GM23338 (cell line): Measurements from ENCODE around the gene FZD4. TPM values are rescaled to one million over a fixed set of nuclear protein-coding genes. Genes with fewer than 3 reads are reported as not detected.

Experiments
- ATAC-seq: fragments of 200-7000 bp; cut with Tn5 transposase; 3 replicates; pipeline ENCODE4 v1.9.1; 2020
- DNase-seq: peaks from one replicate; pipeline ENCODE4 v3.0.0-alpha.2; 2015; ENCODE audit warnings: low spot score
- H2AFZ ChIP-seq: fragments of 200-600 bp; sonication (generic); 2 replicates; pipeline ENCODE4 v1.8.0; 2016; ENCODE audit warnings: antibody characterized with exemption, mild to moderate bottlenecking, moderate library complexity
- H3F3A ChIP-seq: fragments of 200-600 bp; sonication (generic); replicated peaks from 2 replicates; pipeline ENCODE4 v1.8.0; 2017; ENCODE audit warnings: antibody characterized with exemption, mixed run types, low read depth
- H3K27ac ChIP-seq: fragments of 200-600 bp; sonication (generic); 2 replicates; pipeline ENCODE4 v1.6.1; 2016; ENCODE audit warnings: low read depth
- H3K27me3 ChIP-seq: fragments of 200-600 bp; sonication (generic); 2 replicates; pipeline ENCODE4 v1.8.0; 2016; ENCODE audit warnings: mild to moderate bottlenecking, mixed run types, moderate library complexity; ENCODE audit not compliant: insufficient read depth
- H3K36me3 ChIP-seq: fragments of 200-600 bp; sonication (generic); 2 replicates; pipeline ENCODE4 v1.8.0; 2016; ENCODE audit warnings: mild to moderate bottlenecking; ENCODE audit not compliant: insufficient read depth
- H3K4me1 ChIP-seq: fragments of 200-600 bp; sonication (generic); 2 replicates; pipeline ENCODE4 v1.8.0; 2016; ENCODE audit warnings: mild to moderate bottlenecking, moderate library complexity; ENCODE audit not compliant: insufficient read depth
- H3K4me2 ChIP-seq: fragments of 200-600 bp; sonication (generic); 2 replicates; pipeline ENCODE4 v1.7.1; 2017; ENCODE audit warnings: mixed run types
- H3K4me3 ChIP-seq: fragments of 200-600 bp; sonication (generic); 2 replicates; pipeline ENCODE4 v1.6.1; 2016; ENCODE audit warnings: mixed run types
- H3K79me2 ChIP-seq: fragments of 200-600 bp; sonication (generic); replicated peaks from 2 replicates; pipeline ENCODE4 v1.8.0; 2017; ENCODE audit warnings: mild to moderate bottlenecking; ENCODE audit not compliant: insufficient read depth
- H3K9me2 ChIP-seq: fragments of 200-600 bp; sonication (generic); 2 replicates; pipeline ENCODE4 v1.8.0; 2017; ENCODE audit not compliant: insufficient read depth
- H4K20me1 ChIP-seq: fragments of 200-600 bp; sonication (generic); replicated peaks from 2 replicates; pipeline ENCODE4 v1.8.0; 2017; ENCODE audit warnings: mild to moderate bottlenecking; ENCODE audit not compliant: insufficient read depth
- H3K27ac Mint-ChIP-seq: 2 replicates; pipeline ENCODE4 v1.8.0; 2020; ENCODE audit warnings: inconsistent platforms, mild to moderate bottlenecking, moderate library complexity, mixed read lengths
- H3K27me3 Mint-ChIP-seq: 3 replicates; pipeline ENCODE4 v1.8.0; 2022; ENCODE audit warnings: low read depth, mild to moderate bottlenecking, moderate library complexity, mixed read lengths, inconsistent platforms; ENCODE audit not compliant: insufficient read depth, poor library complexity
- H3K36me3 Mint-ChIP-seq: 3 replicates; pipeline ENCODE4 v1.8.0; 2021; ENCODE audit warnings: low read depth, mild to moderate bottlenecking, inconsistent platforms, moderate library complexity, mixed read lengths
- H3K4me1 Mint-ChIP-seq: 3 replicates; pipeline ENCODE4 v1.8.0; 2020; ENCODE audit warnings: mild to moderate bottlenecking, inconsistent platforms, mixed read lengths
- H3K4me3 Mint-ChIP-seq: 3 replicates; pipeline ENCODE4 v1.8.0; 2021; ENCODE audit warnings: moderate library complexity, mild to moderate bottlenecking, inconsistent platforms, mixed read lengths
- H3K9me3 Mint-ChIP-seq: 3 replicates; pipeline ENCODE4 v1.8.0; 2020; ENCODE audit warnings: moderate library complexity, mild to moderate bottlenecking, inconsistent platforms, mixed read lengths
- CREB1 ChIP-seq: fragments of 250-450 bp; sonication (Bioruptor Pico); IDR thresholded peaks from 2 replicates; pipeline ENCODE4 v1.5.0; 2020; ENCODE audit warnings: low read depth, mild to moderate bottlenecking, moderate library complexity
- EZH2 ChIP-seq: fragments of 200-600 bp; sonication (generic); IDR thresholded peaks from one replicate; pipeline ENCODE4 v1.8.0; 2017; ENCODE audit warnings: antibody characterized with exemption, mild to moderate bottlenecking, low read depth; ENCODE audit not compliant: unreplicated experiment
- EZH2phosphoT487 ChIP-seq: fragments of 200-600 bp; sonication (generic); IDR thresholded peaks from one replicate; pipeline ENCODE4 v1.8.1; 2018; ENCODE audit warnings: antibody characterized with exemption; ENCODE audit not compliant: unreplicated experiment
- JUNB ChIP-seq: IDR thresholded peaks from one replicate; pipeline ENCODE4 v1.6.1; 2016; ENCODE audit warnings: antibody characterized with exemption; ENCODE audit not compliant: unreplicated experiment
- NANOG ChIP-seq: IDR thresholded peaks from 2 replicates; pipeline ENCODE4 v1.6.1; 2016; ENCODE audit warnings: antibody characterized with exemption, borderline replicate concordance
- POLR2AphosphoS5 ChIP-seq: IDR thresholded peaks from 2 replicates; pipeline ENCODE4 v1.6.1; 2016; ENCODE audit warnings: antibody characterized with exemption, low read depth
- STAT1 ChIP-seq: IDR thresholded peaks from one replicate; pipeline ENCODE4 v1.6.1; 2016; ENCODE audit warnings: antibody characterized with exemption; ENCODE audit not compliant: unreplicated experiment
- ZNF114 ChIP-seq: fragments of 250-450 bp; sonication (Bioruptor Pico); IDR thresholded peaks from 2 replicates; pipeline ENCODE4 v1.5.0; 2020; ENCODE audit warnings: mild to moderate bottlenecking, moderate library complexity
- ZNF331 ChIP-seq: fragments of 250-450 bp; sonication (Bioruptor Pico); IDR thresholded peaks from 2 replicates; pipeline ENCODE4 v1.5.0; 2020; ENCODE audit warnings: low read depth, mild to moderate bottlenecking, moderate library complexity
- polyA plus RNA-seq: library from polyadenylated mRNA; unstranded; fragments of >200 nt; fragmentation: Nextera tagmentation; extraction: Ambion mirVana; gene quantifications from 2 replicates; pipeline ENCODE4 v1.2.1, GENCODE V29; 2016
- total RNA-seq: library from RNA; depleted of rRNA; stranded (reverse); fragments of >200 nt; shearing (Covaris generic); gene quantifications from 2 replicates; pipeline ENCODE4 v1.2.3, GENCODE V29; 2014
- TF ChIP-seq, protein P1 (sequence below): fragments of 250-450 bp; sonication (Bioruptor Pico); IDR thresholded peaks from 2 replicates; pipeline ENCODE4 v1.5.0; 2020; ENCODE audit warnings: mild to moderate bottlenecking, moderate library complexity
- TF ChIP-seq, protein P2 (sequence below): IDR thresholded peaks from 2 replicates; pipeline ENCODE4 v1.6.1; 2016; ENCODE audit warnings: antibody characterized with exemption
- TF ChIP-seq, protein P3 (sequence below), 2 experiments: fragments of 200-600 bp in 1 of 2; sonication (generic) in 1 of 2; conservative IDR thresholded peaks; 2 replicates each; pipeline versions ENCODE4 v1.5.1 to v1.6.1; 2016 to 2017; ENCODE audit warnings: antibody characterized with exemption in 2 of 2, low read depth in 2 of 2, mild to moderate bottlenecking in 2 of 2, moderate library complexity in 1 of 2
- TF ChIP-seq, protein P4 (sequence below): IDR thresholded peaks from one replicate; pipeline ENCODE4 v1.6.1; 2018; ENCODE audit warnings: antibody characterized with exemption; ENCODE audit not compliant: unreplicated experiment

Gene FZD4
- total and polyA plus RNA-seq, 2 experiments from 2014 or later: 1.4 to 8.9 TPM

DNA sequence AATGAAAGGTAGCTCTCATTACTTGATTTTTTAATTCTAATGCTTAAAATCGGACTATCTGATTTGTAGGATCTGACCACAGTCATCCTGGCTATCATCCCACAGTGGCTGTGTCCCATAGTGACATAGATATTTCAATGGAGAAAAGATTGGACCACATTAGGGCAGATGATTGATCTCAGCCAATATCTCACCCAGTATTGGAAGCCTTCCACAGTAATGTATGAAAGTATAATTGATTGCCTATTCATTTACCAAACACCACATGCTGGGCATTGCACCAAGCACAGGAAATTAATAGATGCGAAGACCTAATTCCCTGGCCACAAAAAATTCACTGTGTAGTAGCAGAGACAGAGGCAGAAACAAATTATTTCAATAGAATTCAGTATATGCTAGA, 37.6 kb downstream of the FZD4 start:
- Histone ChIP-seq H3K27ac (no peak overlapping the region), H3K4me1 (peaks cover 7% of the 10 kb centered on the region)
- no peaks in the 10 kb centered on the region; the same call in 2 of the 3 replicates for H3K9me3 Mint-ChIP-seq

More for the DNA sequence above, 37.6 kb downstream of the FZD4 start:
- no peak overlapping the region for H3K4me3 Mint-ChIP-seq
- no peak for DNase-seq
- Histone ChIP-seq H3K4me3 (no peak overlapping the region), H3K79me2 (no peaks in the 10 kb centered on the region), H3K4me2 (no peak overlapping the region), H3K27me3 (no peaks in the 10 kb centered on the region), H4K20me1 (no peaks in the 10 kb centered on the region), H3F3A (no peaks in the 10 kb centered on the region), H2AFZ (no peak overlapping the region), H3K36me3 (no peaks in the 10 kb centered on the region), H3K9me2 (no peaks in the 10 kb centered on the region)
- H3K27ac Mint-ChIP-seq: no peak overlapping the region
- TF ChIP-seq CREB1 (CRISPR knock-in tag): no peak
- TF ChIP-seq JUNB: no peak
- TF ChIP-seq EZH2phosphoT487: no peak
- no peak for TF ChIP-seq POLR2AphosphoS5
- TF ChIP-seq EZH2: no peak
- no peak for TF ChIP-seq STAT1
- no peak for TF ChIP-seq ZNF331 (CRISPR knock-in tag)
- TF ChIP-seq, protein P1, sequence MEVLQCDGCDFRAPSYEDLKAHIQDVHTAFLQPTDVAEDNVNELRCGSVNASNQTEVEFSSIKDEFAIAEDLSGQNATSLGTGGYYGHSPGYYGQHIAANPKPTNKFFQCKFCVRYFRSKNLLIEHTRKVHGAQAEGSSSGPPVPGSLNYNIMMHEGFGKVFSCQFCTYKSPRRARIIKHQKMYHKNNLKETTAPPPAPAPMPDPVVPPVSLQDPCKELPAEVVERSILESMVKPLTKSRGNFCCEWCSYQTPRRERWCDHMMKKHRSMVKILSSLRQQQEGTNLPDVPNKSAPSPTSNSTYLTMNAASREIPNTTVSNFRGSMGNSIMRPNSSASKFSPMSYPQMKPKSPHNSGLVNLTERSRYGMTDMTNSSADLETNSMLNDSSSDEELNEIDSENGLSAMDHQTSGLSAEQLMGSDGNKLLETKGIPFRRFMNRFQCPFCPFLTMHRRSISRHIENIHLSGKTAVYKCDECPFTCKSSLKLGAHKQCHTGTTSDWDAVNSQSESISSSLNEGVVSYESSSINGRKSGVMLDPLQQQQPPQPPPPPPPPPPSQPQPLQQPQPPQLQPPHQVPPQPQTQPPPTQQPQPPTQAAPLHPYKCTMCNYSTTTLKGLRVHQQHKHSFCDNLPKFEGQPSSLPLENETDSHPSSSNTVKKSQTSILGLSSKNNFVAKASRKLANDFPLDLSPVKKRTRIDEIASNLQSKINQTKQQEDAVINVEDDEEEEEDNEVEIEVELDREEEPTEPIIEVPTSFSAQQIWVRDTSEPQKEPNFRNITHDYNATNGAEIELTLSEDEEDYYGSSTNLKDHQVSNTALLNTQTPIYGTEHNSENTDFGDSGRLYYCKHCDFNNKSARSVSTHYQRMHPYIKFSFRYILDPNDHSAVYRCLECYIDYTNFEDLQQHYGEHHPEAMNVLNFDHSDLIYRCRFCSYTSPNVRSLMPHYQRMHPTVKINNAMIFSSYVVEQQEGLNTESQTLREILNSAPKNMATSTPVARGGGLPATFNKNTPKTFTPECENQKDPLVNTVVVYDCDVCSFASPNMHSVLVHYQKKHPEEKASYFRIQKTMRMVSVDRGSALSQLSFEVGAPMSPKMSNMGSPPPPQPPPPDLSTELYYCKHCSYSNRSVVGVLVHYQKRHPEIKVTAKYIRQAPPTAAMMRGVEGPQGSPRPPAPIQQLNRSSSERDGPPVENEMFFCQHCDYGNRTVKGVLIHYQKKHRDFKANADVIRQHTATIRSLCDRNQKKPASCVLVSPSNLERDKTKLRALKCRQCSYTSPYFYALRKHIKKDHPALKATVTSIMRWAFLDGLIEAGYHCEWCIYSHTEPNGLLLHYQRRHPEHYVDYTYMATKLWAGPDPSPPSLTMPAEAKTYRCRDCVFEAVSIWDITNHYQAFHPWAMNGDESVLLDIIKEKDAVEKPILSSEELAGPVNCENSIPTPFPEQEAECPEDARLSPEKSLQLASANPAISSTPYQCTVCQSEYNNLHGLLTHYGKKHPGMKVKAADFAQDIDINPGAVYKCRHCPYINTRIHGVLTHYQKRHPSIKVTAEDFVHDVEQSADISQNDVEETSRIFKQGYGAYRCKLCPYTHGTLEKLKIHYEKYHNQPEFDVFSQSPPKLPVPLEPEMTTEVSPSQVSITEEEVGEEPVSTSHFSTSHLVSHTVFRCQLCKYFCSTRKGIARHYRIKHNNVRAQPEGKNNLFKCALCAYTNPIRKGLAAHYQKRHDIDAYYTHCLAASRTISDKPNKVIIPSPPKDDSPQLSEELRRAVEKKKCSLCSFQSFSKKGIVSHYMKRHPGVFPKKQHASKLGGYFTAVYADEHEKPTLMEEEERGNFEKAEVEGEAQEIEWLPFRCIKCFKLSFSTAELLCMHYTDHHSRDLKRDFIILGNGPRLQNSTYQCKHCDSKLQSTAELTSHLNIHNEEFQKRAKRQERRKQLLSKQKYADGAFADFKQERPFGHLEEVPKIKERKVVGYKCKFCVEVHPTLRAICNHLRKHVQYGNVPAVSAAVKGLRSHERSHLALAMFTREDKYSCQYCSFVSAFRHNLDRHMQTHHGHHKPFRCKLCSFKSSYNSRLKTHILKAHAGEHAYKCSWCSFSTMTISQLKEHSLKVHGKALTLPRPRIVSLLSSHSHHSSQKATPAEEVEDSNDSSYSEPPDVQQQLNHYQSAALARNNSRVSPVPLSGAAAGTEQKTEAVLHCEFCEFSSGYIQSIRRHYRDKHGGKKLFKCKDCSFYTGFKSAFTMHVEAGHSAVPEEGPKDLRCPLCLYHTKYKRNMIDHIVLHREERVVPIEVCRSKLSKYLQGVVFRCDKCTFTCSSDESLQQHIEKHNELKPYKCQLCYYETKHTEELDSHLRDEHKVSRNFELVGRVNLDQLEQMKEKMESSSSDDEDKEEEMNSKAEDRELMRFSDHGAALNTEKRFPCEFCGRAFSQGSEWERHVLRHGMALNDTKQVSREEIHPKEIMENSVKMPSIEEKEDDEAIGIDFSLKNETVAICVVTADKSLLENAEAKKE (CRISPR knock-in tag): no peak
- TF ChIP-seq, protein P2, sequence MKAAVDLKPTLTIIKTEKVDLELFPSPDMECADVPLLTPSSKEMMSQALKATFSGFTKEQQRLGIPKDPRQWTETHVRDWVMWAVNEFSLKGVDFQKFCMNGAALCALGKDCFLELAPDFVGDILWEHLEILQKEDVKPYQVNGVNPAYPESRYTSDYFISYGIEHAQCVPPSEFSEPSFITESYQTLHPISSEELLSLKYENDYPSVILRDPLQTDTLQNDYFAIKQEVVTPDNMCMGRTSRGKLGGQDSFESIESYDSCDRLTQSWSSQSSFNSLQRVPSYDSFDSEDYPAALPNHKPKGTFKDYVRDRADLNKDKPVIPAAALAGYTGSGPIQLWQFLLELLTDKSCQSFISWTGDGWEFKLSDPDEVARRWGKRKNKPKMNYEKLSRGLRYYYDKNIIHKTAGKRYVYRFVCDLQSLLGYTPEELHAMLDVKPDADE: no peak
- no peak for TF ChIP-seq ZNF114
- TF ChIP-seq, protein P3, sequence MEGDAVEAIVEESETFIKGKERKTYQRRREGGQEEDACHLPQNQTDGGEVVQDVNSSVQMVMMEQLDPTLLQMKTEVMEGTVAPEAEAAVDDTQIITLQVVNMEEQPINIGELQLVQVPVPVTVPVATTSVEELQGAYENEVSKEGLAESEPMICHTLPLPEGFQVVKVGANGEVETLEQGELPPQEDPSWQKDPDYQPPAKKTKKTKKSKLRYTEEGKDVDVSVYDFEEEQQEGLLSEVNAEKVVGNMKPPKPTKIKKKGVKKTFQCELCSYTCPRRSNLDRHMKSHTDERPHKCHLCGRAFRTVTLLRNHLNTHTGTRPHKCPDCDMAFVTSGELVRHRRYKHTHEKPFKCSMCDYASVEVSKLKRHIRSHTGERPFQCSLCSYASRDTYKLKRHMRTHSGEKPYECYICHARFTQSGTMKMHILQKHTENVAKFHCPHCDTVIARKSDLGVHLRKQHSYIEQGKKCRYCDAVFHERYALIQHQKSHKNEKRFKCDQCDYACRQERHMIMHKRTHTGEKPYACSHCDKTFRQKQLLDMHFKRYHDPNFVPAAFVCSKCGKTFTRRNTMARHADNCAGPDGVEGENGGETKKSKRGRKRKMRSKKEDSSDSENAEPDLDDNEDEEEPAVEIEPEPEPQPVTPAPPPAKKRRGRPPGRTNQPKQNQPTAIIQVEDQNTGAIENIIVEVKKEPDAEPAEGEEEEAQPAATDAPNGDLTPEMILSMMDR (conservative IDR thresholded peaks at IDR 0.05; ENCODE audit: low read depth in 2 of 2): no peak
- TF ChIP-seq, protein P4, sequence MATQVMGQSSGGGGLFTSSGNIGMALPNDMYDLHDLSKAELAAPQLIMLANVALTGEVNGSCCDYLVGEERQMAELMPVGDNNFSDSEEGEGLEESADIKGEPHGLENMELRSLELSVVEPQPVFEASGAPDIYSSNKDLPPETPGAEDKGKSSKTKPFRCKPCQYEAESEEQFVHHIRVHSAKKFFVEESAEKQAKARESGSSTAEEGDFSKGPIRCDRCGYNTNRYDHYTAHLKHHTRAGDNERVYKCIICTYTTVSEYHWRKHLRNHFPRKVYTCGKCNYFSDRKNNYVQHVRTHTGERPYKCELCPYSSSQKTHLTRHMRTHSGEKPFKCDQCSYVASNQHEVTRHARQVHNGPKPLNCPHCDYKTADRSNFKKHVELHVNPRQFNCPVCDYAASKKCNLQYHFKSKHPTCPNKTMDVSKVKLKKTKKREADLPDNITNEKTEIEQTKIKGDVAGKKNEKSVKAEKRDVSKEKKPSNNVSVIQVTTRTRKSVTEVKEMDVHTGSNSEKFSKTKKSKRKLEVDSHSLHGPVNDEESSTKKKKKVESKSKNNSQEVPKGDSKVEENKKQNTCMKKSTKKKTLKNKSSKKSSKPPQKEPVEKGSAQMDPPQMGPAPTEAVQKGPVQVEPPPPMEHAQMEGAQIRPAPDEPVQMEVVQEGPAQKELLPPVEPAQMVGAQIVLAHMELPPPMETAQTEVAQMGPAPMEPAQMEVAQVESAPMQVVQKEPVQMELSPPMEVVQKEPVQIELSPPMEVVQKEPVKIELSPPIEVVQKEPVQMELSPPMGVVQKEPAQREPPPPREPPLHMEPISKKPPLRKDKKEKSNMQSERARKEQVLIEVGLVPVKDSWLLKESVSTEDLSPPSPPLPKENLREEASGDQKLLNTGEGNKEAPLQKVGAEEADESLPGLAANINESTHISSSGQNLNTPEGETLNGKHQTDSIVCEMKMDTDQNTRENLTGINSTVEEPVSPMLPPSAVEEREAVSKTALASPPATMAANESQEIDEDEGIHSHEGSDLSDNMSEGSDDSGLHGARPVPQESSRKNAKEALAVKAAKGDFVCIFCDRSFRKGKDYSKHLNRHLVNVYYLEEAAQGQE: no peak
- TF ChIP-seq NANOG: no peak
- H3K27me3 Mint-ChIP-seq: peaks cover 4% of the 10 kb centered on the region
- no peaks in the 10 kb centered on the region for H3K36me3 Mint-ChIP-seq
- H3K4me1 Mint-ChIP-seq: peaks cover 7% of the 10 kb centered on the region
- no peak for ATAC-seq
